Ovary (tissue), 9 donors: ENCODE data around the gene EPOP. TPM values are rescaled to one million over a fixed set of nuclear protein-coding genes. Genes with fewer than 3 reads are reported as not detected.
"Not testable (repeated sequence)": the region's sequence is repeated elsewhere in the genome, so short reads cannot be mapped to it uniquely, and the experiment has no call there.

ENCODE experiments used
- DNase-seq, 5 donors: peaks; one replicate each; pipeline ENCODE4 v3.0.0-alpha.2; 2019 to 2020
- H3K27ac ChIP-seq, 2 donors: fragments of 200-600 bp; one replicate each; pipeline versions ENCODE4 v1.5.1 to v1.8.0; 2019 to 2022
- H3K27me3 ChIP-seq: fragments of 200-600 bp; one replicate; pipeline ENCODE4 v1.8.0; 2022
- H3K36me3 ChIP-seq: fragments of 200-600 bp; sonication (generic); one replicate; pipeline ENCODE4 v1.5.1; 2019
- H3K4me1 ChIP-seq: one replicate; pipeline ENCODE4 v1.8.1; 2013; ENCODE audit warnings: mild to moderate bottlenecking, moderate library complexity; ENCODE audit not compliant: insufficient read depth
- H3K4me3 ChIP-seq: fragments of 200-600 bp; sonication (generic); one replicate; pipeline ENCODE4 v1.5.1; 2017
- H3K9me3 ChIP-seq, 2 donors: fragments of 200-600 bp in 1 of 2; sonication (generic) in 1 of 2; one replicate each; pipeline versions ENCODE4 v1.5.1 to v1.8.1; 2013 to 2019; ENCODE audit warnings: mild to moderate bottlenecking in 1 of 2, moderate library complexity in 1 of 2
- EP300 ChIP-seq: sonication (generic); formaldehyde crosslinking; IDR thresholded peaks from one replicate; pipeline ENCODE4 v1.6.1; 2017; ENCODE audit warnings: antibody characterized with exemption
- POLR2A ChIP-seq: fragments of 450-650 bp; IDR thresholded peaks from one replicate; pipeline ENCODE4 v1.6.1; 2017; ENCODE audit warnings: antibody characterized with exemption, mild to moderate bottlenecking, moderate library complexity
- WGBS, 3 donors: extraction: QIAGEN DNeasy Blood & Tissue Kit in 1 of 3; methylation state at CpG; one replicate each; pipeline versions ENCODE4 v1.1.5 to v1.1.7; 2013 to 2017; 5-methylcytosine and 5-hydroxymethylcytosine counted together
- intact Hi-C, 4 donors: fragments of 100-400 bp; cut with DNase I; formaldehyde crosslinking; loops; one replicate each; pipeline versions ENCODE4 v1.11.0 to v1.15.1; 2022 to 2023
- polyA plus RNA-seq, 2 donors: library from polyadenylated mRNA; stranded (reverse); fragments of 200-250 nt in 1 of 2; fragments of 350-450 nt in 1 of 2; fragmentation: Illumina TruSeq in 1 of 2; extraction: RNeasy Lipid Tissue Mini Kit (QIAGEN cat#74804) in 1 of 2; gene quantifications; one replicate each; pipeline ENCODE4 v1.2.3, GENCODE V29; 2013 to 2014
- total RNA-seq, 7 donors: library from RNA; depleted of rRNA in 2 of 7; stranded (reverse); fragments of >200 nt in 2 of 7; fragmentation: NEBNext Ultra II Directional in 3 of 7; extraction: Animal tissue kit (Norgen Biotek cat#: 25700) in 3 of 7; gene quantifications; one replicate each; pipeline versions ENCODE4 v1.1.0 to v1.2.4, GENCODE V29; 2016 to 2023
- TF ChIP-seq, protein P1 (sequence below), 3 donors: fragments of 450-650 bp in 2 of 3; fragments of 200-600 bp in 1 of 3; IDR thresholded peaks; one replicate each; pipeline versions ENCODE4 v1.5.1 to v1.8.0; 2016 to 2022; ENCODE audit warnings: antibody characterized with exemption in 3 of 3, mild to moderate bottlenecking in 1 of 3
- donor health status: DM: no; HTN: no; CAD: no; lungs with moderate emphysema.
- donor health status: DM: no; HTN: no; CAD: no.
- donor health status: Bipolar disorder and iron deficiency.
- donor health status: DM: yes; HTN: yes; CAD: no.
- donor health status: DM: no; HTN: no; CAD: no.
- donor health status: DM: yes; HTN: yes; CAD: no.

The EPOP gene
- total and polyA plus RNA-seq, 9 donors = 0.50 to 1.7 (median 0.84) TPM

DNA sequence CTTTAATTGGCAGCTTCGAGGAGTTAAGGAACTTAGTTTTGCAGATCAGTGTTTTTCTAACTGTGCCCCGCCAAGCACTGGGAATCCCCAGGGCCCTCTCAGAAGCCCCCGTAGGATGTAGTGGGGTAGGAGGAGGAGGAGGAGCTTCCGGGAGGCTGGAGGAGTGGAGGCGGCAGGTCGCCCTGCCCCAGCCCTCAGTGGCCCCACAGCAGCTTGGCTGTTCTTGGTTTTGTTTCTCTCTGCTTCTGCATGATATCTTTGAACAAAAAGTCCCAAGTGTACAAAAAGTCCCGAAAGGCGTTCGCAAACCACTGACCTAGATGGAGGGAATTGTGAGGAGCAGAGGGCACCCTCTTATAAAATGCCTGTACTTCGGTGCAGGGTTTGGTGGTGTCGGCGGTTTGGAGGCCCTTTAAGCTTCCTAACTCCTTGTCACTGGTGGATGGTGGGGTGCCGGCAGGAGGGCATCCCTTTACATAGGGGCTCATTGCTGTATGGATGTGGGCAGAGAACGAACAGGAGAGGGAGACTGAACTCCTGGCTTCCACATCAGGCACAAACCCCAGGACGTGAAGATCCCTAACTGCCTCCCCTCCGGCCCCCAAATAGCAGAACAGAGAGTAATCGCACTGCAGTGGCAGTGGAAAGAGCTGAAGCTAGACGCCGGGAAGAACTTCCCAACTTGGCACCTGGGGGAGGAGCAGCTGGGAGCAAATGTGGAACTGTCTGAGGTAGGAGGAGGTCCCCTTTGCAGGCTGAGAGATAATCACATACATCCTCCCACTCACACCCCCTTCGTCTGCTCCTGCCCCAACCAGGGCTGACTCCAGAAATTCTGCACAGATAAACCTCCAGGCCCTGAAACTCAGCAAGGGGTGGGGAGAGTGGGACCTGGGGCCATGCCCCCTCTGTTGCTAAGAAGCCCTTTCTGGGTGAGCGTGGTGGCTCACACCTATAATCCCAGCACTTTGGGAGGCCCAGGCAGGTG lies 20.1 kb downstream of the EPOP start:
- no peaks in the 10 kb centered on the region for H3K9me3 ChIP-seq
- intact Hi-C loops = no loop called here
- 11 to 16% (median 14%) methylated on average over 21 of the region's 21 CpGs for whole genome bisulfite sequencing, 3 donors
- no peaks in the 10 kb centered on the region for H3K36me3 ChIP-seq
- H3K4me3 ChIP-seq = no peak overlapping the region
- H3K4me1 ChIP-seq = peaks cover 4% of the 10 kb centered on the region
- no peaks in the 10 kb centered on the region for H3K27me3 ChIP-seq
- TF ChIP-seq EP300 (no peak), POLR2A (no peak)
- TF ChIP-seq, protein P1, sequence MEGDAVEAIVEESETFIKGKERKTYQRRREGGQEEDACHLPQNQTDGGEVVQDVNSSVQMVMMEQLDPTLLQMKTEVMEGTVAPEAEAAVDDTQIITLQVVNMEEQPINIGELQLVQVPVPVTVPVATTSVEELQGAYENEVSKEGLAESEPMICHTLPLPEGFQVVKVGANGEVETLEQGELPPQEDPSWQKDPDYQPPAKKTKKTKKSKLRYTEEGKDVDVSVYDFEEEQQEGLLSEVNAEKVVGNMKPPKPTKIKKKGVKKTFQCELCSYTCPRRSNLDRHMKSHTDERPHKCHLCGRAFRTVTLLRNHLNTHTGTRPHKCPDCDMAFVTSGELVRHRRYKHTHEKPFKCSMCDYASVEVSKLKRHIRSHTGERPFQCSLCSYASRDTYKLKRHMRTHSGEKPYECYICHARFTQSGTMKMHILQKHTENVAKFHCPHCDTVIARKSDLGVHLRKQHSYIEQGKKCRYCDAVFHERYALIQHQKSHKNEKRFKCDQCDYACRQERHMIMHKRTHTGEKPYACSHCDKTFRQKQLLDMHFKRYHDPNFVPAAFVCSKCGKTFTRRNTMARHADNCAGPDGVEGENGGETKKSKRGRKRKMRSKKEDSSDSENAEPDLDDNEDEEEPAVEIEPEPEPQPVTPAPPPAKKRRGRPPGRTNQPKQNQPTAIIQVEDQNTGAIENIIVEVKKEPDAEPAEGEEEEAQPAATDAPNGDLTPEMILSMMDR (IDR thresholded peaks at IDR 0.05) = no peak
- DNase-seq = peak in 1 of 5 donors; percentile 56
- no peak overlapping the region for H3K27ac ChIP-seq

DNA sequence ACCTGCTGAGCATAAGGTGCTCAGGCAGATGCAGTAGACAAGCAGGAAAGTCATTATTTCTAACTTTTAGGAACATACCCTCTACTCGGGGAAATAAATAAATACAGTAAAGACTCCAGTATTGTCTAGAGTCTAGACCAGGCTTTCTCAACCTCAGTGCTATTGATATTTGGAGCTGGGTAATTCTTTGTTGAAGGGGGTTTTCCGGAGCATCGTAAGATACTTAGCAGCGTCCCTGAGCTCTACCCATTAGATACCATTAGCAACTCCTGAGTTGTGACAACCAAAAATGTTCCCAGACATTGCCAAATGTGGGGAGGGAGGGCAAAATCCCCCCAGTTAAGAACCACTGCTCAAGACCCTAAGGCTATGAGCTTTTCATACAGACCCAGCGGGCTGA lies 21.1 kb downstream of the EPOP start:
- Histone ChIP-seq H3K9me3 (no peaks in the 10 kb centered on the region), H3K36me3 (no peaks in the 10 kb centered on the region), H3K27ac (no peak overlapping the region), H3K4me1 (peaks cover 4% of the 10 kb centered on the region), H3K4me3 (no peak overlapping the region), H3K27me3 (no peaks in the 10 kb centered on the region)
- WGBS, 3 donors = 81 to 82% (median 81%) methylated on average over 5 of the region's 5 CpGs
- no peak for TF ChIP-seq EP300
- TF ChIP-seq, protein P1 (IDR thresholded peaks at IDR 0.05) = no peak
- TF ChIP-seq POLR2A = no peak
- intact Hi-C loops = no loop called here
- no peak for DNase-seq

DNA sequence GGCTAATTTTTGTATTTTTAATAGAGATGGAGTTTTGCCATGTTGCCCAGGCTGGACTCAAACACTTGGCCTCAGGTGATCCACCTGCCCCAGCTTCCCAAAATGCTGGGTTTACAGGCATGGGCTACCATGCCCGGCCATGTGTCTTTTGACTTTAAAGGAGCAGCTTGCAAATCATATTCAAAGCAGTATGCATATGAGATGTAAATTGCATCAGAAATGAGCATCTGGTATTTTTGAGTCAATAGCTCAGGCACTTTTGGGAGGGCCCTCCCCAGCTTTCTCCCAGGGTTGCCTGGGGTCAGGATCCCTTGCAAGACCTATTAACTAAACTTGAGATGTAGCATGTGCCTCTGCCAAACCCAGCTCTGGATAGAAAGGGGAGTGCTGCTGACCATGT lies 21.5 kb downstream of the EPOP start:
- no peak for TF ChIP-seq EP300
- TF ChIP-seq, protein P1 (IDR thresholded peaks at IDR 0.05) = no peak
- TF ChIP-seq POLR2A = no peak
- no peaks in the 10 kb centered on the region for H3K27me3 ChIP-seq
- H3K4me1 ChIP-seq = peaks cover 4% of the 10 kb centered on the region
- H3K9me3 ChIP-seq = no peaks in the 10 kb centered on the region
- no peak overlapping the region for H3K27ac ChIP-seq
- DNase-seq = no peak
- H3K36me3 ChIP-seq = no peaks in the 10 kb centered on the region
- intact Hi-C loops = no loop called here
- WGBS, 3 donors = 93 to 96% (median 94%) methylated on average over 1 of the region's 1 CpG
- no peak overlapping the region for H3K4me3 ChIP-seq

DNA sequence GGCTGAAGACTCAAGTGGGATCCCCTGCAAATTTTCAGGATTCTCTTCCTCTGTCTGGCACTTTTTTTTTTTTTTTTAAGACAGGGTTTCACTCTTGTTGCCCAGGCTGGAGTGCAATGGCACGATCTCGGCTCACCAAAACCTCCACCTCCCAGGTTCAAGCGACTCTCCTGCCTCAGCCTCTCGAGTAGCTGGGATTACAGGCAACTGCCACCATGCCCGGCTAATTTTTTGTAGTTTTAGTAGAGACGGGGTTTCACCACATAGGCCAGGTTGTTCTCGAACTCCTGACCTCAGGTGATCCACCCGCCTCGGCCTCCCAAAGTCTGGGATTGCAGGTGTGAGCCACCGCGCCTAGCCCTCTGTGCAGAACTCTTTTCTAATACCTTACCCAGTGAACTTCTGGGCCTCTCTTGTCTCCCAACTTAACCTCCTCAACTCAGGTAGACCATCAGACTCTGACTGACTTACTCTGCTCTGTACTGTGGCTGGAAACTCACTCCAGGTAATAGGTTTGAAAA lies 24.0 kb downstream of the EPOP start:
- intact Hi-C loops, H3K36me3 ChIP-seq, H3K4me3 ChIP-seq, H3K4me1 ChIP-seq, DNase-seq, H3K27me3 ChIP-seq, H3K27ac ChIP-seq, H3K9me3 ChIP-seq: not testable (repeated sequence)
- WGBS, 3 donors = 88 to 93% (median 90%) methylated on average over 11 of the region's 11 CpGs

DNA sequence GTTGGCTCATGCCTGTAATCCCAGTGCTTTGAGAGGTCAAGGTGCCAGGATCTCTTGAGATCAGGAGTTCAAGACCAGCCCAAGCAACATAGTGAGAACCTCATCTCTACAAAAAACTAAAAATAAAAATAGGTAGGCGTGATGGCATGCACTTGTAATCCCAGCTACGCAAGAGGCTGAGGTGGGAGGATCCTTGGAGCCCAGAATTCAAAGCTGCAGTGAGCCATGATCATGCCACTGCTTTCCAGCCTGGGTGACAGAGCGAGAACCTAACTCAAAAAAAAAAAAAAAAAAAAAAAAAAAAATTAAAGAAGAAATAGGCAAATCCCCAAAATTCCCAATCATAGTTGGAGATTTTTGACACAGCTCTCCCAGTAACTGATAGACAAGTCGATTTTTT lies 36.8 kb downstream of the EPOP start:
- TF ChIP-seq POLR2A (no peak), EP300 (no peak)
- TF ChIP-seq, protein P1 (IDR thresholded peaks at IDR 0.05) = no peak
- DNase-seq = no peak

More for the DNA sequence above, 36.8 kb downstream of the EPOP start:
- H3K27me3 ChIP-seq = no peaks in the 10 kb centered on the region
- 82 to 89% (median 84%) methylated on average over 4 of the region's 4 CpGs for WGBS, 3 donors
- no peaks in the 10 kb centered on the region for H3K4me1 ChIP-seq
- H3K27ac ChIP-seq = no peak overlapping the region
- intact Hi-C loops = no loop called here
- no peaks in the 10 kb centered on the region for H3K36me3 ChIP-seq
- H3K4me3 ChIP-seq = no peak overlapping the region
- H3K9me3 ChIP-seq = no peaks in the 10 kb centered on the region
